K562 treated with DMSO at 1 percent for 24 hours (cell line): ENCODE results near the gene CTRL. TPM values are rescaled to one million over a fixed set of nuclear protein-coding genes. Genes with fewer than 3 reads are reported as not detected.

Experiments used
- total RNA-seq: library from RNA; unstranded; fragments of 300-600 nt; gene quantifications from 2 replicates; pipeline ENCODE4 v1.2.3, GENCODE V29; 2022; ENCODE audit warnings: low read depth; ENCODE audit not compliant: insufficient read depth

The CTRL gene
- total RNA-seq: 0.59 and 1.3 TPM in 2 replicates

DNA sequence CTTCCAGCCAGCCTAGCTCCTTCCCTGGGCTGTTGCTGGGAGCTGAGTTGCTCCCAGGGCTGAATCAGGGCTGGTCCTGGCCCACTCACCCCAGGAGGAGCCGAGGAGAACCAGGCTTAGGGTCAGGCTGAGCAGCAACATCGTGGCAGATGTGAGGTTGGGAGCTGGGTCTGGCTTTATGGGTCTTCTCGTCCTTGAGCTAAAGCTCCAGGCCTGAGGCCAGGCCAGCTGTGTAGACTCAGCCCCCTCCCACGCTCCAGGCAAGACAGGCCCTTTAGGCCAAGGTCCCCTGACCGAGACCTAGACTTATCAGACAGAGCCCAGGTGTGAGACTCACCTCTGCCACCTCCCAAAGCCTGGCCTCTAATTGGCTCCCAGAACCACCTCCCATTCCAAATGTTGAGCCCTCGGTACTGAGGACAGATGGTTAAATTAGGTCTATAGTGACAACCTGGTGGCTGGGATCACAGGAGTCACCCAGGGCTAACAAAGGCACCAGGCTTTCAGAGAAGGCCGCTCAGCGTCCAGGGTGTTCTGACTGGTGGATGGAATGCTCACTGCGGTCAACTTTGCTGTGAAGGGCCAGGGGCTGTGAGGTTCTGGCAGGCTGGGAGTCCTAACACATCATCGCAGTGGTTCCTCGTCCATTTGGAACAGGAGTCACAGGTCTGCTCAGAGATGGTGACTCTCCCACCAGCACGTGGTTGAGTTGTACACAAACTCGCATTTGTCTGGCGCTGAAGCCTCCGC lies at the start of gene CTRL:
Gene CTRL (minus strand): TSS at position 151 of the 750 bp plus-strand sequence. CDS start 10 bp downstream, at position 141.

DNA sequence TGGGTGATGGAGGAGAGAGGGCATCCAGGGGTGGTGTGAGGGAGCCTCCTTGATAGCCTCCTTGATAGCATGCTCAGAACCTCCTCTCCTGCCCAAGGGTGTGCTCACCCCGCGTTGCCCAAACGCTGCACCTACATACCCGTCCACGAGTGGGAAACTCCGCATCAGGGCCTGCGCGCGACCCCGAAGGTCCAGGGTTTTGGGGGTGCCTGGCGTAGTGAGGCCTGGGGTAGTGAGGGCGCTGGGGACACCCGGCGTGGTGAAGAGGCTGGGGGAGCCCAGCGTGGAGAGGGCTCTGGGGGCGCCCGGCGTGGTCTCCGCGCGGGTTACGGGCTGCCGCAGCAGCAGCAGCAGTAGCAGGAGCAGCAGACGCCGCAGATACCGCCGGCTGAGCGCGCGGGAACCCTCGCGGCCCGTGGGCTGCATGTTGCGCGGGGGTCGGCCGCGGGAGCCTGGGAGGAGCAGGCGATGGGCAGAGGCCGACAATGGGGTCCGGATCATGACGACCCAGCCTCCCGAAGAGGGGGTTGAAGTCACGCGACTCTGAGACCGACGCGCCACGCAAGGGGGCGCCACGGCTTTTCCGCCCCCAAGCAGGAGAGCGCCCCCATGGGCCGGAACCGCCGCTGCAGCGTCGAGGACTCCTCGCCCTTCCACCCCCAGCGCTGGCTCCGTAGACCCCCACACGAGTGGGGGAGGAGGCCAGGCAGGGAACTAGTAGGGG lies 48.5 kb upstream of the CTRL start, which contains the start of gene DPEP3:
Gene DPEP3 (minus strand): TSS at position 545 of the 724 bp plus-strand sequence. CDS start 119 bp downstream, at position 426.

DNA sequence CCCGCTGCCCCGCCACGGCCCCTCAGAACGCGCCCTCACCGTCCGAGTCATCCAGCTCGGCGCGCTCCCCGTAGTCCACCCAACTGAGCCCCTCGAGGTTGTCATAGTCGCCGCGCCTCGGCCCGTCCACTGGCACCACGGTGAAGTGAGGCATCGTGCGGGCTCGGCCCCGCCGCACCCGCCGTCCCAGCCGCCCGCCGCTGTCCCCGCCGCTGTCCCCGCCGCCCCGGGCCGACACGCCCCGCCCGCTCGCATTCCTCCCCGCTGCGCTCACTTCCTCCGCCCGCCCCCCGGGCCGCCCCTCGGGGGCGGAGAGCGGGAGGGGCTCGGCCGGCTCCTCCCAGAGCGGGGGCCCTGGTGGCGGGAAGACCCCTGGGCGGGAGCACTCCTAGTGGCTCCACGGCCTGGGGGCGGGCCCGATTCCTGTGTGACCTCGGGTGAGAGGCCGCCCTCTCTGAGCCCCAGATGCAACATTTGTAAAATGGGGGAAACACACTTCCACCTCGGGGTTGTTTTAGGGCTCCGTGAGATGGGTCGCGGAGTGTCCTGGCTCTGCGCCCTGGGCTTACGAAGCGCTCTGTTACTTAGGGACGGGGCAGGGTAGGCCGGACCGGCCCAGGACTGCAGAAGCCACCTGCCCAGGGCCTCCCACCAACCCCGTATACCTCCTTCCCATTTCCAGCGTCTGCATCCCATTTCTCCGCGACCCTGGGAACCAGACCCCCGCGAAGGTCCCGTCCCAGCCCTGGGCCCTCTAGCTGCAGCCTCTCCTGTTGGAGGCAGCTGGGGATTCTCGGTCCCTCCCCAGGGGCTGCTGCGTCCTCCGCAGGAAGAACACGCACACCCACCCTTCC lies 37.0 kb upstream of the CTRL start, which contains the start of gene SLC12A4:
Gene SLC12A4 (minus strand): TSS at position 238 of the 854 bp plus-strand sequence. CDS start 84 bp downstream, at position 154.

DNA sequence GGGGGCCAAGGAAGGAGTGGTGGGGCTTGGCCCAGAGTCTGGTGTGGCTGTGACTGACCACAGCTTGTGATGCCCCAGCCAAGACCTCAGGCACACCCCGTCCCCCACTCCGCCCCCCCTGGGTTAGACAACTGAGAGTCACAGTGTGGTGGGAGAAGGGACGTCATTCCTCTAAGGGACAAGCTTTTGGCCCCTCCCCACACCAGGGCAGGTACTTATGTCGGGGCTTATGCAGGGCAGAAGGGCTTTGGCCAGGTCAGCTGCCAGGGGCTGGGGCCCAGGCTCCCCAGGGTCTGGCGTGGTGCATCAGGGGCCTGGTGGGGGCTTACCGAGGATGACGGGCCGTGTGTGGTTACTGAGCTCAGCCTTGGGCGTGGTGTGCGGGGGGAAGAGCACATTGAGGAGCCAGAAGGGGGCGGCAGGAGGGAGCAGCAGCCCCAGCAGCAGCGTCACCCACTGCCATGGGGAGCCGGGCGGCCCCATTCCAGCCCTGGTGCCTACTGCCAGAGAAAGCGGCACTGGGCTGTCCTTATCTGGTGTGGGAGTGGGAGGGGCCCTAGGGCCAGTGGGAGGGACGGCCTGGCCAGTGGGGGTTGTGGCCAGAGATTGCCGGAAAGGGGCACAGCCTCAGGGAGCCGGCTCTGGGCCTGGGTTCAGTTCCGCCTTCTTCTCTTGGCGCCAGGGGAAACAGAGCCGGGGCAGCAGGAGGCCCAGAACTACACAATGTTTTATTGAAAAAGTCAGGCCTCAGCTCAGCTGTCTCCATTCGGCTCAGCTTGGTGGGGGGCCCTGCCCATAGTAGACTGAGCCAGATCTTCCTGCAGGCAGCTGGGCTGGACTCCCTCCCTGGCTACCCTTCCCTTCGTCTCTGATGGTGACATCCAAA lies 12.2 kb upstream of the CTRL start, which contains the start of gene LCAT:
Gene LCAT (minus strand): TSS at position 502 of the 886 bp plus-strand sequence. CDS start 19 bp downstream, at position 483.

DNA sequence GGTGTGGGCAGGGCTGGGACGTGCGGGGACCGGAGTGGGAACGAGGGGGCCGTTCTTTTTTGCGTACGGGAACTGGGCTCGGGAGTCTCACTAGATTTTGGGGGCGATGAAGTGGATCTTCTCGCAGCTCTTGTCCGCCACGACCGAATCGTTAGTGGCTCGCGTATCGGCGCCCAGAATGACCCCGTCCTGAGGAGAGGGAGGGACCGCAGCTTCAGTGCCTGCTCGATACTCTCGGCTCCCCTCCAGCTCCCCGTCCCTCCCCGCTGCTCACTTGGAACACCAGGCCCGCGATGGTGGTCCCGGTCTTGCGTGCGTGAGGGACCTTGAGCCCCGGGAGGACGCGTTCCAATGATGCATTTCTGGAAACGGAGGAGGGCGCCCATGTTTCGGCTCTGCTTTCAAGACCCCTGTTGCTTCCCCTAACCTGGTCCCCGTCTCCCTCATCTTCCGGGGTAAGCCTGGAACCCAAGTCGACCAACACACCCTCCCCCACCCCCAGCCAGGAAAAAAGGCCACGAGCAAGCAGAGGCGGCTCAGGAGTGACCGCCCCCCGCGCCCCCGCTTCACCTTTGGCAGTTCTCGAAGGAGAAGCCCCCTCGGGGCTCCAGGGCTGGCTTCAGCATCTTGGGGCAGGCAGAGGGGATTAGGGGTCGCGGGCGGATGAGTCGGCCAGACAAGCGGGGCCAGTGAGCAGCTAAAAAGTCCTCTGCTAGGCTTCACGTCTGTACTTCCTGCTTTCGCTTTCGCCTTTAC lies 4.6 kb upstream of the CTRL start, which contains the start of gene PSMB10:
Gene PSMB10 (minus strand): TSS at position 727 of the 756 bp plus-strand sequence. CDS start 101 bp downstream, at position 626.

DNA sequence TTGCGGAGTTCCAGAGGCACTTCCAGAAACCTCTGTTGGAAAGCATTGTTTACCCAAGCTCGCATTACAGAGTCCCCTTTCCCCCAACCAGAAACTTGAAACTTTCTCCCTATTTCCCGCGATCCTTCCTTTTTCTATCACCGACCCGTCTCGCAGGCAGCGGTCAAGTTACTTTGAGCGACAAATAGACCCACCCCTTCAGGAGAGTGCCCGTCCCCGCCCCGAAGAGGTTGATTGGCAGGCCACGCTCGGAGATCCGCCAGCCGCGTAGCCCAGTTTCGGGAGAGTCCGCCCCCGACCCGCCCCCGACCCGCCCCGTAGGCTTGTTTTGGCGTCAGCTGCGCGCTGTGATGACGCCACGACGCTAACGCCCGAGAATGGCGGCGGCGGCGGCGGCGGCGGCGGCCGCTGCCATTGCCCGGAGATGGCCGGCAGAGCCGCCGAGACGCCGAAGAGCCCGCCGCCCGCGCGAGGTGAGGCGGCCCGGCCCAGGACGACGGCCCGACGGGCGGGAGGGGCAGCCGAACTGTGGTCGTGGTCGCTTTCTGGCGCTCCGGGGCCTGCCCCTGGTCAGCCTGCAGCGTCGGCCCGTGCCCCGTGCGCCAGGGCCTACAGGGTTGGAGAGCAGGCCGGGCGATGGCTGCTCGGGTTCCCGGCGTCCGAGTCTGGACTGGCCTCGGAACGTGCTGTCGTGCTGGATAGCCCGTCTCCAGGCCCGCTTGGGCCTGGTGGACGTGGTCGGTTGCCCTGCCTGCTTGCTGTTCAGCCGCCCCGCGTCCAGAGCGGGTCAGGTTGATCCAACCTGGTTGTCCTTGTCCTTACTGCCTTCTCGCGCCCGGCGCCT lies 38.5 kb downstream of the CTRL start, which contains the start of gene PSKH1:
Gene PSKH1 (plus strand): TSS at position 356 of the 844 bp plus-strand sequence. CDS start 15,496 bp downstream, outside the sequence.

DNA sequence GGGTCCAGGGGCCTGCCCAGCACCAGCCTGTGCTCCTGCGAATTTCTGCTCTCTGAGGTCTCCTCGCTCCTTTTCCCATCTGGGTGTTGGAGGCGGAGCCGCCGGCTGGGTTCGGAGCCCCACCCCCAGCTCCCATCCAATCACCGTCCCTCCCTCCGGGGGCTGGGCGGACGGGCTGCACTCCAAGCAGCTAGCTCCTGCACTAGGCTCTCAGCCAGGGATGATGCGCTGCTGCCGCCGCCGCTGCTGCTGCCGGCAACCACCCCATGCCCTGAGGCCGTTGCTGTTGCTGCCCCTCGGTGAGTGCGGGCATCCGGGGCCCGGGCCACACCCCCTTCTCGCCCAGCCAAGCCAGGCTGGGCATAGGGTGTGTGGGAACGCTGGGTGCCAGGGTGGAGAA lies 47.0 kb downstream of the CTRL start, which contains the start of gene NRN1L:
Gene NRN1L (plus strand): TSS at position 202 of the 400 bp plus-strand sequence. CDS start 19 bp downstream, at position 221.

Other genes with a start within 250 kb of the CTRL start
- 19.9 and 22.5 TPM in 2 replicates for gene GFOD2, start 212.5 kb downstream of the CTRL start, total RNA-seq
- gene RANBP10, start 125.3 kb downstream of the CTRL start, total RNA-seq: 16.9 and 17.6 TPM in 2 replicates
- 0.10 TPM in 1 of 2 replicates, not detected in the other for gene TSNAXIP1, start 125.0 kb downstream of the CTRL start, total RNA-seq
- 58.7 and 62.7 TPM in 2 replicates for gene THAP11, start 89.5 kb downstream of the CTRL start, total RNA-seq
- 76.3 and 84.1 TPM in 2 replicates for gene NUTF2, start 84.9 kb downstream of the CTRL start, total RNA-seq
- 67.2 and 75.8 TPM in 2 replicates for gene CENPT, start 84.2 kb downstream of the CTRL start, total RNA-seq
- gene EDC4, start 58.8 kb downstream of the CTRL start, total RNA-seq: 91.7 and 98.7 TPM in 2 replicates
- gene NRN1L, start 47.0 kb downstream of the CTRL start, total RNA-seq: 2.9 and 3.1 TPM in 2 replicates
- gene PSKH1, start 38.6 kb downstream of the CTRL start, total RNA-seq: 46.0 and 46.8 TPM in 2 replicates
- gene PSMB10, start 5.0 kb upstream of the CTRL start, total RNA-seq: 110 and 120 TPM in 2 replicates
- gene LCAT, start 12.3 kb upstream of the CTRL start, total RNA-seq: 5.5 and 9.9 TPM in 2 replicates
- gene SLC12A4, start 36.8 kb upstream of the CTRL start, total RNA-seq: 22.5 and 23.8 TPM in 2 replicates
- gene DPEP3, start 48.6 kb upstream of the CTRL start, total RNA-seq: not detected in 2 replicates
- 2.8 and 3.0 TPM in 2 replicates for gene DPEP2, start 67.6 kb upstream of the CTRL start, total RNA-seq
- not detected in 2 replicates for gene DPEP2NB, start 84.0 kb upstream of the CTRL start, total RNA-seq
- gene DDX28, start 91.4 kb upstream of the CTRL start, total RNA-seq: 17.4 and 20.0 TPM in 2 replicates
- gene DUS2, start 91.4 kb upstream of the CTRL start, total RNA-seq: 10.8 and 12.3 TPM in 2 replicates
- gene NFATC3, start 153.5 kb upstream of the CTRL start, total RNA-seq: 31.2 and 35.3 TPM in 2 replicates